ENCODE measurements around the gene CCDC158. TPM values are rescaled to one million over a fixed set of nuclear protein-coding genes. Genes with fewer than 3 reads are reported as not detected.
A peak's percentile ranks its signal among the peaks of the same experiment; 100 is the strongest.
"Not testable (repeated sequence)": the region's sequence is repeated elsewhere in the genome, so short reads cannot be mapped to it uniquely, and the experiment has no call there.

The CCDC158 gene
- total RNA-seq, 1 experiment from 2014 or later = not detected

- DNase-seq (ENCODE audit: low spot score) = no peak
Observed at GRCh38 chr4:76311896-76312331, 109.0 kb downstream of the CCDC158 start.

GRCh38 chr4:76310683-76311082, 110.3 kb downstream of the CCDC158 start:
- DNase-seq (ENCODE audit: low spot score) = no peak

DNA sequence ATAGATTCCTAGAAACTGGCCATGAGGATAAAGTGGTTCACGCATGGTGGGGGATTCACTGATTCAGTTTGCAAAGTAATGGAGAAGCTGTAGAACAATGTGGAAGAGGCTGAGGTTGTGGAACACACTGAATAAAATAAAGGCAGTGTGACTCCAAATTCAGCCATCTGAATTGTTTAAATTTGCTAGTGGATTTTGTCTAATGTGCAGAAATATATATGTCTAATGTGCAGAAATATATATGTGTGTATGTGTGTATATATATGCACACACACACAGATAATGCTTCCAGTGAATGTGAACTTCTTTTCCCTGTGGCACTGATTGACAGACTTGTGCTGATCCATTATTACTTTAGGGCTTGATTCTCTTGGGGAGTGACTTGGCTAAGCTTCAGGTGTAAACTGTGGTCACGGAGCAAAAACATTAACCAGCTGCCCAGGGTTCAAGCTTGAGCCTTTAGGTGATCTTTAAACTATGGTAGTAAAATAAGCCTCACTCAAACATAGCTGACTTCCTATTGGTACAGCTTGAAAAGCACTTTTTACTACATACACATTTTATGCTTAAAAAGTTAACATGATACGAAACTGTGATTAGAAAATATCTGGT, 110.9 kb downstream of the CCDC158 start:
- DNase-seq (ENCODE audit: low spot score) = no peak

GRCh38 chr4:76308548-76308947, 112.4 kb downstream of the CCDC158 start:
- no peak for DNase-seq (ENCODE audit: low spot score)

DNA sequence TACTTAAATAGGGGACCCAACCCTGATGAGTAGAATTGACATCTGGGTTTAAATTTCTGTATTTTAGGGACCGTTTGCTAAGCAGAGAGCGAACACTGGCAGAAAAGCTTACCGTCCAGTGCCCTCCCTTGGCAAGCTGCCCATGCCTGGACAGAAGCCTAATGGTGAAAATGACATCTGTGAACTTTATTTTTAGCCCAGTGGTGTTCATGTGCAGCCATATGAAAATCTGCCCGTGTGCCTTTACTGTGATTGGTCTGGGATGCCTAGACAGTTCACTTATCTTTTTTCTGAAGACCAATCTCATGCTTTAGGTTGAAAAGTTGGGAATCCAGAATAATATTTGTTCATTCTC, 113.3 kb downstream of the CCDC158 start:
- no peak for DNase-seq (ENCODE audit: low spot score)

- DNase-seq (ENCODE audit: low spot score) = no peak
Observed at GRCh38 chr4:76306882-76307659, 113.9 kb downstream of the CCDC158 start.

DNA sequence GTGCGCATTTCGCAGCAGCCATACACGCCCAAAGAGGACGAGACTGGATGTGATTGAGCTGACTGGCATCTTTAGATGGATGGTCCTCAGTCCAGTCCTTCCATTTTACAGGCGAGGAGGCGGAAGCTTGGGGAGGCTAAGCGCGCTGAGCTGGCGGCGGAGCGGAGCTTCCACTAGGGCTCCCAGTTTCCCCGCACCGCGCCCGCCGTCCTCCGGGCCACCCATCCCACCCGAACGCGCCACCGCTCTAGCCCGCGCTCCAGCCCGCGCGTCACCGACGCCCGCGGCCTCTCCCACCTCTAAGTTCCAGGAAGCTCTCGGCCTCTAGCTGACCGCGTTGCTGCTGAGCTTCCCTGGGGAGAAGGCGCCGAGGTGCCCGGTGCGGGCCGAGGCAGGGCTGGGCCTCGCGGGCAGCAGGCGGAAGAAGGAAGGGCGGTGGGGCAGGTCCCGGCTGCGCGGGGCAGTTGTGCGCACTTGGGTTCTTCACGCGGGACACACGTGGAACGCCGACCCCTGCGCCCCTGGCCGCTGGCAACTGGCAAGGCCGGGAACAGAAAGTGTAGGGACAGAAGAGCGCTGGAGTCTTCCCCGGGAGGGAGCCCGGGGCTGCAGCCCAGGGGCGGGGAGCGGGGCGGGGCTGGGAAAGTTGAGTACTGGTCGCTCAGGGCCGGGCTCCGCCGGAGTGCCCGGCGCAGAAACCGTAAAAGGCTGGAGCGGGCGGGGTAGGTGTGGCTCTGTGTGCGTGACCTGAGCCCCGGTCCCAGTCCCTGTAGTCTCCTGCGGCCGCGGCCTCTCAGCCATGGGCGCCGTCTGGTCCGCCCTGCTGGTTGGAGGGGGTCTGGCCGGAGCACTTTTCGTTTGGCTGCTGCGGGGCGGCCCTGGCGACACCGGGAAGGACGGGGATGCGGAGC, 114.7 kb downstream of the CCDC158 start, which contains the start of gene STBD1:
Gene STBD1, plus strand, starts transcription at position 763 of the 911 bp plus-strand sequence. Its CDS starts 37 bp downstream, at position 800.
- no peak for DNase-seq (ENCODE audit: low spot score)

GRCh38 chr4:76305033-76305687, 115.8 kb downstream of the CCDC158 start:
- no peak for DNase-seq (ENCODE audit: low spot score)

GRCh38 chr4:76302826-76303438, 118.0 kb downstream of the CCDC158 start:
- DNase-seq (ENCODE audit: low spot score) = no peak

GRCh38 chr4:76301775-76302162, 119.2 kb downstream of the CCDC158 start:
- no peak for DNase-seq (ENCODE audit: low spot score)

DNA sequence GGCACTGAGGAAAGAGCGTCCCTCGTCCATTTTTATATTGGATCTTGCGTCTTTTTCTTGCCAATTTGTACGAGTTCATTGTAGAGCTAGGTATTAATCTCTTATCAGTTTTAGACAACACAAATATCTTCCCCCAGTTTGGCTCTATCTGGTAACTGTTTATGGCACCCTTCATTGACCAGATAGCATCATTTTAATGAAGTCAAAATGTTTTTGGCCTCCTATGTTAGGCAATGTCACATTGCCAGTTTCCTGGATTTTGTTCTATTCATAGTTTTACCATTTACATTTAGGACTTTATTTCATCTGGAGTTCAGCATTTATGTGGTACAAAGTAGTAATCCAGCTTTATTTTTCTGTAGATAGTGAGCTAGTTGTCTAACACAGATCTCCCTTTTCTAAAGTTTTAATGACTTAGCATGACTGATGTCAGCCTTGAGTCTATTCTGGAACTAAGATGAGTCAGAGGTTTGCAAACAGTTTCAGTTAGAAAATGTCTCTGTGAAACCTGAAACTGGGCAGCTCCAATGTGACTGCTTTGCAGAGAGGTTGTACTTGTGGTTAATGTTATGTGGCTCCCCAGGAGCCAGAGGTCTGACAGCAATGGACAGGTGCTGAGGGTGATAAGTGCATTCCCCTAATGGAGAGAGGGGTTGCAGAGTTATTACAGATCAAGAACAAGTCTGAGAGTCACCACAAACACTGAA, 119.7 kb downstream of the CCDC158 start:
- DNase-seq (ENCODE audit: low spot score) = peak; percentile 86

- no peak for DNase-seq (ENCODE audit: low spot score)
Observed at GRCh38 chr4:76300012-76300411, 120.9 kb downstream of the CCDC158 start.

- no peak for DNase-seq (ENCODE audit: low spot score)
Observed at GRCh38 chr4:76298227-76298626, 122.7 kb downstream of the CCDC158 start.

- DNase-seq (ENCODE audit: low spot score) = no peak
Observed at GRCh38 chr4:76296286-76296820, 124.6 kb downstream of the CCDC158 start.

DNA sequence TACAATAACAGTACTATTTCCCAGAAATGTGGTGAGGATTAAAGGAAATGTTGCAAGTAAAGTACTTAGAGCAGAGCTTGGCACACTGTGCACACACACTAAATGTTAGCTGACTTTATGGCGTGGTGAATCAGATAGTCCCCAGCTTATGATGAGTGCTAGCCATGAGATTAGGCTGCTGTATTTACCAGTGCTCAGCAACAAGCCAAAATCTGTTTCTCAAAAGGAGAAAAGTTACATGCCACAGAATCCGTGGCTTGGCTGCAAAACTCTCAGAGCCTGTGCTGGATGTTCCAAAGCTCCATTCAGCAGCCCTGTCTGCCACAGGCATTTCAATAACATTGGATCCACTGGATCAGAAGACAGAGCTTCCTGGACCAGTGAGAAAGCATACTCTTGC, 127.2 kb downstream of the CCDC158 start:
- no peak for DNase-seq (ENCODE audit: low spot score)

GRCh38 chr4:76292730-76293129, 128.2 kb downstream of the CCDC158 start:
- DNase-seq (ENCODE audit: low spot score) = no peak

GRCh38 chr4:76287811-76288210, 133.1 kb downstream of the CCDC158 start:
- DNase-seq (ENCODE audit: low spot score) = not testable (repeated sequence)

DNA sequence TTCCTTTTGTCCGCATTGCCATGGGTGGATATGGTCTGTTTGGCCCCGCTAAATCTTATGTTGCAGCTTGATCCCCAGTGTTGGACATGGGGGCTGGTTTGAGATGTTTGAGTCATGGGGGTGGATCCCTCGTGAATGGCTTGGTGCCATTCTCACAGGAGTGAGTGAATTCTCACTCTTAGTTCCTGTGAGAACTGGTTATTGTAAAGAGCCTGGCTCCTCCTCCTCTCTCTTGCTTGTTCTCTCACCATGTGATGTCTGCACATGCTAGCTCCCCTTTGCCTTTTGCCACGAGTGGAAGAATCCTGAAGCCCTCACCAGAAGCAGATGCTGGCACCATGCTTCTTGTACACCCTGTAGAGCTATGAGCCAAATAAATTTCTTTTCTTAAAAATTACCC, 137.0 kb downstream of the CCDC158 start:
- no peak for DNase-seq (ENCODE audit: low spot score)

DNA sequence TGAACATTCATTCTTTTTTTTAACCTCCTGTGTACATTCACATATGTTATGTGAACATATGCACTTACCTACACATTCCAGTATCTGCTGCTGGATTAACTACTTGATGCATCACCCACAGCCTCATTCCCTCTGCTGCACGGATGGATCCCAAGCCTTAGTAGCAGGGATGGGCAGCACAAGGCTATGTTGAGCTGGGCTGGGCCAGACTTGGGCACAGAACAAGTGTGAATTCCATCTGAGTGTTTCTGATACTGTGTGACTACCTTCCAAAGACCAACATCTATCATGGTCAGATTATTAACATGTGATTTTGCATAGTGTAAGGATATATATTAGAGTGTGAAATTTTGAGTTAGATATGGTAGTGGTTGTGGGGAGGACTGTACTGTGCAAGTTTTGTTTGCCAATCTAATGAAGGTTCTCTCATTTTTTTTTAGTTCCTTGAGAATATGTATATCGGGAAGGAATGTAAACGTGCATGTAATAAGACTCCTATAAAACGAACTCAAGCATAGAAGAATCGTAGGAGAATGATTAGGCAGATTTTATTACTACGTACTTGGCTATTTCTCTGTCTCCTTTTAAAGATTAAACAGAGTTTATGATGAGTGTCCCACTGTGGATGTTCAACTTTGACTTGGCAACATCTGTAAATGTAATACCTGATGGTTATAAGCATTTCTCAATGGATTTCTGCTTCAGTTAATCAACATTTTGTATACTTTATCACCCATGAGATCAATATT, 137.8 kb downstream of the CCDC158 start:
- no peak for DNase-seq (ENCODE audit: low spot score)

- not testable (repeated sequence) for DNase-seq (ENCODE audit: low spot score)
Observed at GRCh38 chr4:76281594-76281993, 139.3 kb downstream of the CCDC158 start.

All from H4 (cell line).